Left ventricle myocardium inferior (tissue), 1 donor: ENCODE results near the gene MTMR6. TPM values are rescaled to one million over a fixed set of nuclear protein-coding genes. Genes with fewer than 3 reads are reported as not detected.

Experiments
- DNase-seq: peaks from one replicate; pipeline ENCODE4 v3.0.0-alpha.2; 2020
- H3K27ac ChIP-seq: fragments of 200-600 bp; replicated peaks from 2 replicates; pipeline ENCODE4 v1.8.0; 2021
- H3K27me3 ChIP-seq: fragments of 200-600 bp; 2 replicates; pipeline ENCODE4 v1.8.0; 2021; ENCODE audit warnings: low read depth
- H3K36me3 ChIP-seq: fragments of 200-600 bp; 2 replicates; pipeline ENCODE4 v1.8.0; 2021
- H3K4me1 ChIP-seq: fragments of 200-600 bp; 2 replicates; pipeline ENCODE4 v1.8.0; 2021
- H3K4me3 ChIP-seq: fragments of 200-600 bp; 2 replicates; pipeline ENCODE4 v1.8.0; 2021; ENCODE audit warnings: mild to moderate bottlenecking, moderate library complexity
- H3K9me3 ChIP-seq: fragments of 200-600 bp; replicated peaks from 2 replicates; pipeline ENCODE4 v1.8.0; 2021
- CTCF ChIP-seq: fragments of 200-600 bp; IDR thresholded peaks from 2 replicates; pipeline ENCODE4 v1.8.0; 2021; ENCODE audit warnings: antibody characterized with exemption, mild to moderate bottlenecking, borderline replicate concordance
- intact Hi-C: fragments of 100-400 bp; cut with micrococcal nuclease; formaldehyde crosslinking; loops from one replicate; pipeline ENCODE4 v1.11.0; 2022
- total RNA-seq: library from RNA; stranded (reverse); fragmentation: NEBNext Ultra II Directional; extraction: Animal tissue kit (Norgen Biotek cat#: 25700); gene quantifications from one replicate; pipeline ENCODE4 v1.2.1, GENCODE V29; 2021
- donor health status: DM: no; HTN: yes; CAD: no; lungs with severe emphysema.

Gene MTMR6
- total RNA-seq, 1 donor from 2014 or later = 17.4 TPM

- no peaks in the 10 kb centered on the region for H3K9me3 ChIP-seq
- H3K27ac ChIP-seq = no peak overlapping the region
- no peaks in the 10 kb centered on the region for H3K4me1 ChIP-seq
- intact Hi-C loops = no loop called here
- H3K36me3 ChIP-seq = no peaks in the 10 kb centered on the region
- no peak for DNase-seq
- no peak overlapping the region for H3K4me3 ChIP-seq
- peak; percentile 65 for TF ChIP-seq CTCF
- peaks cover 16% of the 10 kb centered on the region for H3K27me3 ChIP-seq
These were observed 54.3 kb downstream of the MTMR6 start for GRCh38 chr13:25232937-25233515.

- no peaks in the 10 kb centered on the region for H3K36me3 ChIP-seq
- H3K4me3 ChIP-seq = no peak overlapping the region
- no peak for DNase-seq
- TF ChIP-seq CTCF = no peak
- no peaks in the 10 kb centered on the region for H3K9me3 ChIP-seq
- peaks cover 21% of the 10 kb centered on the region for H3K27me3 ChIP-seq
- no peak overlapping the region for H3K27ac ChIP-seq
- intact Hi-C loops = no loop called here
- no peaks in the 10 kb centered on the region for H3K4me1 ChIP-seq
These were observed 55.8 kb downstream of the MTMR6 start for GRCh38 chr13:25231517-25231916.

- Histone ChIP-seq H3K36me3 (no peaks in the 10 kb centered on the region), H3K27me3 (peaks cover 43% of the 10 kb centered on the region), H3K9me3 (no peaks in the 10 kb centered on the region), H3K4me3 (no peak overlapping the region), H3K4me1 (no peaks in the 10 kb centered on the region), H3K27ac (no peak overlapping the region)
- DNase-seq = no peak
- intact Hi-C loops = no loop called here
- no peak for TF ChIP-seq CTCF
These were observed 59.6 kb downstream of the MTMR6 start for GRCh38 chr13:25227690-25228089.

GRCh38 chr13:25225970-25226369 is 61.3 kb downstream of the MTMR6 start:
- intact Hi-C loops = no loop called here
- no peak for TF ChIP-seq CTCF

GRCh38 chr13:25224151-25224550 is 63.1 kb downstream of the MTMR6 start:
- Histone ChIP-seq H3K27ac (no peak overlapping the region), H3K9me3 (no peaks in the 10 kb centered on the region), H3K4me1 (no peaks in the 10 kb centered on the region), H3K36me3 (no peaks in the 10 kb centered on the region), H3K27me3 (peaks cover 54% of the 10 kb centered on the region), H3K4me3 (no peak overlapping the region)
- no peak for DNase-seq
- no peak for TF ChIP-seq CTCF
- intact Hi-C loops = no loop called here

More at GRCh38 chr13:25225970-25226369, 61.3 kb downstream of the MTMR6 start:
- peaks cover 55% of the 10 kb centered on the region for H3K27me3 ChIP-seq
- H3K4me3 ChIP-seq = no peak overlapping the region
- no peaks in the 10 kb centered on the region for H3K36me3 ChIP-seq
- no peaks in the 10 kb centered on the region for H3K4me1 ChIP-seq
- H3K27ac ChIP-seq = no peak overlapping the region
- H3K9me3 ChIP-seq = no peaks in the 10 kb centered on the region
- DNase-seq = no peak

- Histone ChIP-seq H3K4me3 (no peak overlapping the region), H3K4me1 (no peaks in the 10 kb centered on the region), H3K27ac (no peak overlapping the region), H3K36me3 (no peaks in the 10 kb centered on the region), H3K9me3 (no peaks in the 10 kb centered on the region), H3K27me3 (peaks cover 43% of the 10 kb centered on the region)
- no peak for DNase-seq
- intact Hi-C loops = no loop called here
- no peak for TF ChIP-seq CTCF
These were observed 64.5 kb downstream of the MTMR6 start for GRCh38 chr13:25222740-25223139.
